Prostate gland (tissue), 2 donors: ENCODE measurements around the gene ITGA11. TPM values are rescaled to one million over a fixed set of nuclear protein-coding genes. Genes with fewer than 3 reads are reported as not detected.

Experiments
- DNase-seq: peaks from one replicate; pipeline ENCODE4 v3.0.0-alpha.2; 2019; ENCODE audit warnings: low spot score
- H3K27ac ChIP-seq, 2 donors: fragments of 200-600 bp; sonication (generic); 2 replicates each; pipeline ENCODE4 v1.5.1; 2017 to 2019
- H3K27me3 ChIP-seq: fragments of 200-600 bp; sonication (generic); replicated peaks from 2 replicates; pipeline ENCODE4 v1.5.1; 2019; ENCODE audit not compliant: insufficient read depth
- H3K36me3 ChIP-seq, 2 donors: fragments of 200-600 bp; sonication (generic); 1 replicate in 1 of 2; 2 replicates in 1 of 2; pipeline versions ENCODE4 v1.5.1 to v1.8.1; 2017 to 2019
- H3K4me1 ChIP-seq: fragments of 200-600 bp; sonication (generic); replicated peaks from 2 replicates; pipeline ENCODE4 v1.5.1; 2019
- H3K4me3 ChIP-seq, 2 donors: fragments of 200-600 bp; sonication (generic); 2 replicates each; pipeline ENCODE4 v1.5.1; 2017 to 2019
- H3K9me3 ChIP-seq: fragments of 200-600 bp; sonication (generic); 2 replicates; pipeline ENCODE4 v1.5.1; 2017
- POLR2A ChIP-seq: fragments of 450-650 bp; IDR thresholded peaks from one replicate; pipeline ENCODE4 v1.6.1; 2016; ENCODE audit warnings: antibody characterized with exemption, mild to moderate bottlenecking
- POLR2AphosphoS5 ChIP-seq: sonication (generic); formaldehyde crosslinking; IDR thresholded peaks from one replicate; pipeline ENCODE4 v1.6.1; 2017; ENCODE audit warnings: antibody characterized with exemption
- WGBS: methylation state at CpG from one replicate; pipeline ENCODE4 v1.1.5; 2018; 5-methylcytosine and 5-hydroxymethylcytosine counted together
- intact Hi-C: fragments of 100-400 bp; cut with DNase I; formaldehyde crosslinking; loops from one replicate; pipeline ENCODE4 v1.14.2; 2022
- total RNA-seq, 2 donors: library from RNA; depleted of rRNA; stranded (reverse); fragments of >200 nt; gene quantifications; one replicate each; pipeline ENCODE4 v1.1.0, GENCODE V29; 2016
- TF ChIP-seq, protein P1 (sequence below), 4 experiments: fragments of 200-600 bp in 2 of 4; fragments of 450-650 bp in 2 of 4; sonication (generic) in 2 of 4; IDR thresholded peaks; 1 replicate in 3 of 4; 2 replicates in 1 of 4; pipeline ENCODE4 v1.5.1; 2016 to 2019; ENCODE audit warnings: antibody characterized with exemption in 4 of 4, mild to moderate bottlenecking in 2 of 4, moderate library complexity in 2 of 4

ITGA11 gene
- total RNA-seq, 2 donors from 2014 or later, result 2.0 to 11.0 TPM

DNA sequence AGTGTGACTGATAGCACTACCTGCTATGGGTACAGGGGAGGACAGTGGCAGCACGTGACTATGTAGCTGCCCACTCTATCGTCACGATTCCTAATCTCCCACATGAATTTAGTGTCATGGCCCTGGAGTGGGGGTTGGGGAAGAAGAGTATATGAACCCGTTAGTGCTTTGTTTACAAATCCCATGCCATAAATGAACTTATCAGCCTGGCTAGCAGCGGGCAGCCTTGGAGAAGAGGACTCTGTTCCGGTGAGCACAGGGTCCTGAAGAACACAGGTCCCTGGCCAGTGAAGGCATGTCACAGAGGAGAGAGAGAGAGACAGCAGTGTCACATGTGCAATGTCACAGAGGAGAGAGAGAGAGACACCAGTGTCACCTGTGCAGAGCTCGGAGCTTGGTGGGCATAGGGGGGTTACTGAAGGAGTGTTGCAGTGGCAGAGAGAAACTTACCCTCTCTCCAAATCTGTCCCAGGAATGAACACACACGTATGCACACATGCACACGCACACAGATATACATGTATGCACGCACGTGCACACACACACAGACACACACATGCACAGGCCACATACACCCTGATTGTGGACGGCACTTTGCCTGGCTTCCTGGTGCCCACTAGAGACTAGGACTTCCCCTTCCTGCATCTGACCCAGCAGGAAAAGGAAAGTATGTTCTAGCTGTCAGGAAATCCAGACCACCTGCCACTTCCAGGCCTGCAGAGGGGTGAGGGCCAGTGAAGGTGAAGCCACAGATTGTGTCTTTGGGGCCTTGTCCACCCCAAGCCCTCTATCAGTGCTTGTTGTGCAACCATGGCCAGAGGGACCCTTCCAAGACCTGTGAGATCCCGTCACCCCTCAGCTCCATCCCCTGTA is 26.3 kb downstream of the ITGA11 start:
- intact Hi-C loops, result no loop called here
- H3K4me1 ChIP-seq, result no peaks in the 10 kb centered on the region
- TF ChIP-seq POLR2AphosphoS5 (no peak), POLR2A (no peak)
- TF ChIP-seq, protein P1, sequence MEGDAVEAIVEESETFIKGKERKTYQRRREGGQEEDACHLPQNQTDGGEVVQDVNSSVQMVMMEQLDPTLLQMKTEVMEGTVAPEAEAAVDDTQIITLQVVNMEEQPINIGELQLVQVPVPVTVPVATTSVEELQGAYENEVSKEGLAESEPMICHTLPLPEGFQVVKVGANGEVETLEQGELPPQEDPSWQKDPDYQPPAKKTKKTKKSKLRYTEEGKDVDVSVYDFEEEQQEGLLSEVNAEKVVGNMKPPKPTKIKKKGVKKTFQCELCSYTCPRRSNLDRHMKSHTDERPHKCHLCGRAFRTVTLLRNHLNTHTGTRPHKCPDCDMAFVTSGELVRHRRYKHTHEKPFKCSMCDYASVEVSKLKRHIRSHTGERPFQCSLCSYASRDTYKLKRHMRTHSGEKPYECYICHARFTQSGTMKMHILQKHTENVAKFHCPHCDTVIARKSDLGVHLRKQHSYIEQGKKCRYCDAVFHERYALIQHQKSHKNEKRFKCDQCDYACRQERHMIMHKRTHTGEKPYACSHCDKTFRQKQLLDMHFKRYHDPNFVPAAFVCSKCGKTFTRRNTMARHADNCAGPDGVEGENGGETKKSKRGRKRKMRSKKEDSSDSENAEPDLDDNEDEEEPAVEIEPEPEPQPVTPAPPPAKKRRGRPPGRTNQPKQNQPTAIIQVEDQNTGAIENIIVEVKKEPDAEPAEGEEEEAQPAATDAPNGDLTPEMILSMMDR (IDR thresholded peaks at IDR 0.05), result no peak
- H3K27me3 ChIP-seq, result no peaks in the 10 kb centered on the region
- whole genome bisulfite sequencing, result 72% methylated on average over 13 of the region's 13 CpGs
- H3K36me3 ChIP-seq, result no peaks in the 10 kb centered on the region
- H3K9me3 ChIP-seq, result no peaks in the 10 kb centered on the region
- no peak overlapping the region for H3K27ac ChIP-seq
- no peak overlapping the region for H3K4me3 ChIP-seq
- DNase-seq, result no peak

DNA sequence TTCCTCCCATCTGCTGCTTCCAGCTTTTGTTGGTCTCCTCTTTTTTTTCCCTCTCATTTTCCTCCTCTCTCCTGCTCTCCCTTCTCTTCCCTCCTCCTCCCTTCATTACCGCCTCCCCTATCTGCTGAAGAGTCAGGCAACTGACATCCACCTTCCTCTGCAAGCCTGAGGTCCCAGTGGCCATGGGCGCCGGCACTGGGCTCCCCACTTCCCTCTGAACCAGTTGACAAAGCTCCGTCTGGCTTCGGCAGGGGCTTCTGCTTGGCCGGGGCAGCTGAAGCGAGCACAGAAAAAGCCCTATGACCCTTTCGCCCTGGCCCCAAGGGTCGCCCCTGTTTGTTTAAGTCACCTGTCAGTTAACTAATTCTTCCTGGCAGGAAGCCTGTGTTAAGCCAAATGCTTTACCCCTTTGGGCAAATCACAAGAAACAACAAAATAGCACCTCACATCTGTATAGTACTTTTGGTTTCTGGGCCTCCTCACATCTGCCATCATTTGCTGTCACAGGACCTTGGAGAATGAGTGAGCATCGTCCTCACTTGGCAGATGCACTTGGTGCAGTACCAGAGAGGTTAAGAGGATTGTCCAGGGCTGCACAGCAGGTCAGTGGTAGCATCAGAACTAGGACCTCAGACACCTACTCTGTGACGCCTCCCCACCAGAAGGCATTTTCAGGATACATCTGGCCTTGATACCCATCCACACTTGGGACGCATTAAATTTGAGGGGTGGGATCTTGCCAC is 27.7 kb downstream of the ITGA11 start:
- H3K27ac ChIP-seq, result no peak overlapping the region
- DNase-seq, result no peak
- H3K27me3 ChIP-seq, result no peaks in the 10 kb centered on the region
- no peaks in the 10 kb centered on the region for H3K9me3 ChIP-seq
- H3K4me1 ChIP-seq, result no peaks in the 10 kb centered on the region
- TF ChIP-seq, protein P1 (IDR thresholded peaks at IDR 0.05), result no peak
- no peak for TF ChIP-seq POLR2A
- TF ChIP-seq POLR2AphosphoS5, result no peak
- H3K4me3 ChIP-seq, result no peak overlapping the region
- intact Hi-C loops, result no loop called here
- no peaks in the 10 kb centered on the region for H3K36me3 ChIP-seq
- WGBS, result 80% methylated on average over 12 of the region's 12 CpGs

DNA sequence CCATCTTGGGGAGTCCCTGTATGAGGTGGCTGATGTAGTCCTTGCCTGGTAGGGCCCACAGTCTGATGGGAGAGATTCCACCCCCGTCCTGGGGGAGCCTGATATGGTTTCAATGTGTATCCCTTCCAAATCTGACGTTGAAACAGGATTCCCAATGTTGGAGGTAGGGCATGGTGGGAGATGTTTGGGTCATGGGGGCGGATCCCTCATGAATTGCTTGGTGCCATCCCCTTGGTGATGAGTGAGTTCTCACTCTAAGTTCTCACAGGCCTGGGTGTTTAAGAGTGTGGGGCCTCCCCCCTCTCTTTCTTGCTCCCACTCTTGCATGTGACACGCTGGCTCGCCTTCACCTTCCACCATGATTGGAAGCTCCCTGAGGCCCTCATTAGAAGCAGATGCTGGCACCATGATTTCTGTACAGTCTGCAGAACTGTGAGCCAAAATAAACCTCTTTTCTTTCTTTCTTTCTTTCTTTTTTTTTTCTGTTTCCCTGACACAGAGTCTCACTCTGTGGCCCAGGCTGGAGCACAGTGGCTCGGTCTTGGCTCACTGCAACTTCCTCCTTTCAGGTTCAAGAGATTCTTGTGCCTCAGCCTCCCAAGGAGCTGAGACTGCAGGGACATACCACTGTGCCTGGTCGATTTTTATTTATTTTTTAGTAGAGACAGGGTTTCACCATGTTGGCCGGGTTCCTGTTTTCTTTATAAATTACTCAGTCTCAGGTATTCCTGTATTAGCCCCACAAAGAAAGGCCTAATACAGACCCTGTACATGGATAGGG is 28.6 kb downstream of the ITGA11 start:
- intact Hi-C loops, result no loop called here
- TF ChIP-seq, protein P1 (IDR thresholded peaks at IDR 0.05), result no peak
- no peak for TF ChIP-seq POLR2A
- H3K4me1 ChIP-seq, result no peaks in the 10 kb centered on the region
- DNase-seq, result no peak
- H3K36me3 ChIP-seq, result no peaks in the 10 kb centered on the region
- no peaks in the 10 kb centered on the region for H3K27me3 ChIP-seq
- 75% methylated on average over 8 of the region's 8 CpGs for WGBS
- no peaks in the 10 kb centered on the region for H3K9me3 ChIP-seq
- no peak overlapping the region for H3K27ac ChIP-seq
- H3K4me3 ChIP-seq, result no peak overlapping the region

DNA sequence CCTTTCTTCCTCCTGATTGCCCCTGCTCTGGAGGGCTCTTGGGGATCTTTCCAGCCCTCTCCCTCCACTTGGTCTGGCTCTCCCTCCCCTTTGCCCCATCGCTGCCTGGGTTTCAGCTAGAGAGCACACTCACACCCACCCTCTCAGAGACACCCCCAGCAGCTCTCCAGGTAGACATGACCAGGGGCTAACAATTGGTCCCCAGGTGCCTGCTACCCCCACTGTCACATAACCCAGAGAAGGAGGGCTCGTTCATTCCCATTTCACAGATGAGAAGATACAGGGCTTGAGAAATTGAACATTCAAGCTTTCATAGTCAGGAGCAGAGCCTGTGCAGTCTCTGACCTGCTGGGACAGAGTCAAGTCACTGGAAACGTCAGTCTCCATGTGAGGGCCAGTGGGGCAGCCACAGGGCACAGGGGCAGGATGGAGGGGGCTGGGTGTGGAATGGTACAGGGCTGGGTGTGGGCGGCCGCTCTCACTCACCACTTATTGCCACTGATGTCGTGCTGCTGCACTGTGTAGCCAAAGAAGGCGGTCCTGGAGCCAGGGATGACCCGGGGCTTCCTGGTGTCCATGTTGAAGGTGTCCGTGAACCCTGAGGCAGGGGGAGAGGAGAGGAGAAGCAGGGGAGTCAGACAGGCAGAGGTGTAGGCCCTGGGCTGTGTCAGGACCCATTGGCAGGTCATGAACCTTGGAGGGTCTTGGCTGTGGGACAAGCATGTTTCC is 29.4 kb downstream of the ITGA11 start:
- TF ChIP-seq, protein P1 (IDR thresholded peaks at IDR 0.05), result no peak
- TF ChIP-seq POLR2AphosphoS5 (no peak), POLR2A (no peak)
- intact Hi-C loops, result no loop called here
- 95% methylated on average over 9 of the region's 9 CpGs for WGBS
- Histone ChIP-seq H3K27me3 (no peaks in the 10 kb centered on the region), H3K4me1 (no peaks in the 10 kb centered on the region), H3K27ac (no peak overlapping the region), H3K36me3 (no peaks in the 10 kb centered on the region), H3K4me3 (no peak overlapping the region), H3K9me3 (no peaks in the 10 kb centered on the region)
- DNase-seq, result no peak
